ENCODE results near the gene FGFRL1.

- TF ChIP-seq, protein P1, sequence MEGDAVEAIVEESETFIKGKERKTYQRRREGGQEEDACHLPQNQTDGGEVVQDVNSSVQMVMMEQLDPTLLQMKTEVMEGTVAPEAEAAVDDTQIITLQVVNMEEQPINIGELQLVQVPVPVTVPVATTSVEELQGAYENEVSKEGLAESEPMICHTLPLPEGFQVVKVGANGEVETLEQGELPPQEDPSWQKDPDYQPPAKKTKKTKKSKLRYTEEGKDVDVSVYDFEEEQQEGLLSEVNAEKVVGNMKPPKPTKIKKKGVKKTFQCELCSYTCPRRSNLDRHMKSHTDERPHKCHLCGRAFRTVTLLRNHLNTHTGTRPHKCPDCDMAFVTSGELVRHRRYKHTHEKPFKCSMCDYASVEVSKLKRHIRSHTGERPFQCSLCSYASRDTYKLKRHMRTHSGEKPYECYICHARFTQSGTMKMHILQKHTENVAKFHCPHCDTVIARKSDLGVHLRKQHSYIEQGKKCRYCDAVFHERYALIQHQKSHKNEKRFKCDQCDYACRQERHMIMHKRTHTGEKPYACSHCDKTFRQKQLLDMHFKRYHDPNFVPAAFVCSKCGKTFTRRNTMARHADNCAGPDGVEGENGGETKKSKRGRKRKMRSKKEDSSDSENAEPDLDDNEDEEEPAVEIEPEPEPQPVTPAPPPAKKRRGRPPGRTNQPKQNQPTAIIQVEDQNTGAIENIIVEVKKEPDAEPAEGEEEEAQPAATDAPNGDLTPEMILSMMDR (IDR thresholded peaks at IDR 0.05; ENCODE audit: borderline replicate concordance, extremely low read depth, low read length, poor library complexity, severe bottlenecking): no peak
- TF ChIP-seq EZH2 (IDR thresholded peaks at IDR 0.05; ENCODE audit: borderline replicate concordance, low read depth, low read length, severe bottlenecking): no peak
Measured at GRCh38 chr4:1030559-1030958, 19.1 kb downstream of the FGFRL1 start.

All from DND-41 (cell line).